HCT116 (cell line): ENCODE results near the gene USO1. TPM values are rescaled to one million over a fixed set of nuclear protein-coding genes. Genes with fewer than 3 reads are reported as not detected.

ENCODE experiments used
- ATAC-seq: fragments of 200-7000 bp; cut with Tn5 transposase; 2 replicates; pipeline ENCODE4 v1.9.1; 2020; ENCODE audit warnings: mild to moderate bottlenecking, moderate library complexity
- BruUV-seq: library from RNA; stranded (reverse); fragments of 400-500 nt; replicated peaks from 2 replicates; lab custom pipeline; 2021; lab: Mats Ljungman, UMichigan
- CTCF ChIA-PET: fragments of 300-600 bp; sonication (Branson Sonifier 250); formaldehyde crosslinking; loops from one replicate; lab custom pipeline; 2021; ENCODE audit warnings: antibody characterized with exemption; lab: Charles Lee
- POLR2A ChIA-PET: fragments of 300-600, 350-600 bp; sonication (Branson Sonifier 250); formaldehyde crosslinking; loops from one replicate; lab custom pipeline; 2021; ENCODE audit warnings: antibody characterized with exemption; lab: Charles Lee
- RAD21 ChIA-PET, 2 experiments: fragments of 300-600 bp; sonication (Branson Sonifier 250); formaldehyde crosslinking; loops; one replicate each; lab custom pipeline; 2023; ENCODE audit warnings: low total read pairs in 2 of 2; ENCODE audit not compliant: uncharacterized antibody in 2 of 2, unreplicated experiment in 2 of 2, low non-redundant PET in 1 of 2; lab: Charles Lee
- DNase-seq: peaks from one replicate; pipeline ENCODE4 v3.0.0-alpha.2; 2010; ENCODE audit warnings: low read depth, low spot score
- H2AFZ ChIP-seq: fragments of 200-600 bp; shearing (Covaris generic), sonication (generic); 2 replicates; pipeline ENCODE4 v1.6.1; 2017; ENCODE audit warnings: low read depth, mixed run types, mixed read lengths, antibody characterized with exemption, low read length; ENCODE audit not compliant: poor library complexity, severe bottlenecking
- H3K27ac ChIP-seq: 2 replicates; pipeline ENCODE4 v1.5.1; 2012; ENCODE audit warnings: low read depth, low read length
- H3K27me3 ChIP-seq: fragments of 200-600 bp; sonication (generic); 2 replicates; pipeline ENCODE4 v1.6.1; 2016; ENCODE audit warnings: mixed run types, low read length, mixed read lengths; ENCODE audit not compliant: insufficient read depth
- H3K36me3 ChIP-seq, 2 experiments: fragments of 200-500 bp in 1 of 2; fragments of 200-600 bp in 1 of 2; sonication (Bioruptor generic) in 1 of 2; sonication (generic) in 1 of 2; 2 replicates each; pipeline versions ENCODE4 v1.5.1 to v1.6.1; 2014 to 2016; ENCODE audit warnings: low read length in 2 of 2, inconsistent platforms in 1 of 2, mixed read lengths in 1 of 2, mixed run types in 1 of 2; ENCODE audit not compliant: insufficient read depth in 2 of 2, control insufficient read depth in 1 of 2
- H3K4me1 ChIP-seq, 2 experiments: fragments of 200-600 bp in 1 of 2; sonication (generic) in 1 of 2; 2 replicates each; pipeline versions ENCODE4 v1.5.1 to v1.6.1; 2012 to 2017; ENCODE audit warnings: low read length in 2 of 2, inconsistent platforms in 1 of 2, mild to moderate bottlenecking in 1 of 2, mixed read lengths in 1 of 2, mixed run types in 1 of 2, moderate library complexity in 1 of 2; ENCODE audit not compliant: insufficient read depth in 2 of 2, control insufficient read depth in 1 of 2
- H3K4me2 ChIP-seq: fragments of 200-600 bp; sonication (generic); 2 replicates; pipeline ENCODE4 v1.6.1; 2017; ENCODE audit warnings: mixed run types, low read length, mixed read lengths
- H3K4me3 ChIP-seq, 2 experiments: fragments of 200-600 bp in 1 of 2; sonication (generic) in 1 of 2; replicated peaks in 1 of 2; 2 replicates each; pipeline ENCODE4 v1.5.1; 2011 to 2016; ENCODE audit warnings: low read length in 2 of 2, control low read depth in 1 of 2, low read depth in 1 of 2, mild to moderate bottlenecking in 1 of 2, mixed read lengths in 1 of 2, mixed run types in 1 of 2
- H3K79me2 ChIP-seq: fragments of 200-600 bp; sonication (generic); 2 replicates; pipeline ENCODE4 v1.6.1; 2017; ENCODE audit warnings: mild to moderate bottlenecking, mixed run types, low read length, moderate library complexity, mixed read lengths; ENCODE audit not compliant: insufficient read depth
- H3K9ac ChIP-seq: fragments of 200-600 bp; sonication (generic); 2 replicates; pipeline ENCODE4 v1.6.1; 2016; ENCODE audit warnings: low read length, mixed read lengths
- H3K9me2 ChIP-seq: fragments of 200-600 bp; sonication (generic), shearing (Covaris generic); 2 replicates; pipeline ENCODE4 v1.6.1; 2017; ENCODE audit warnings: mixed run types, mild to moderate bottlenecking, moderate library complexity; ENCODE audit not compliant: insufficient read depth
- H3K9me3 ChIP-seq, 2 experiments: fragments of 200-500 bp in 1 of 2; fragments of 200-600 bp in 1 of 2; sonication (Bioruptor generic) in 1 of 2; sonication (generic) in 1 of 2; 2 replicates each; pipeline ENCODE4 v1.6.1; 2014 to 2017; ENCODE audit warnings: low read length in 2 of 2, mixed read lengths in 2 of 2, inconsistent platforms in 1 of 2, low read depth in 1 of 2, mild to moderate bottlenecking in 1 of 2, mixed run types in 1 of 2, moderate library complexity in 1 of 2; ENCODE audit not compliant: control insufficient read depth in 1 of 2, insufficient read depth in 1 of 2
- H4K20me1 ChIP-seq: fragments of 200-600 bp; sonication (generic), shearing (Covaris generic); 2 replicates; pipeline ENCODE4 v1.6.1; 2017; ENCODE audit warnings: mixed run types, mild to moderate bottlenecking, moderate library complexity; ENCODE audit not compliant: insufficient read depth
- ATF3 ChIP-seq: IDR thresholded peaks from 2 replicates; pipeline ENCODE4 v1.6.1; 2012
- CBX3 ChIP-seq: IDR thresholded peaks from 2 replicates; pipeline ENCODE4 v1.6.1; 2012; ENCODE audit warnings: low read depth
- CEBPB ChIP-seq: IDR thresholded peaks from 2 replicates; pipeline ENCODE4 v1.6.1; 2012; ENCODE audit warnings: low read depth
- EGR1 ChIP-seq: IDR thresholded peaks from 2 replicates; pipeline ENCODE4 v1.6.1; 2012; ENCODE audit warnings: low read depth
- ELF1 ChIP-seq: IDR thresholded peaks from 2 replicates; pipeline ENCODE4 v1.6.1; 2012; ENCODE audit warnings: low read depth, borderline replicate concordance
- EZH2phosphoT487 ChIP-seq: fragments of 200-600 bp; IDR thresholded peaks from 2 replicates; pipeline ENCODE4 v1.6.1; 2018; ENCODE audit warnings: antibody characterized with exemption, borderline replicate concordance
- FOSL1 ChIP-seq: IDR thresholded peaks from 2 replicates; pipeline ENCODE4 v1.6.1; 2012; ENCODE audit warnings: low read depth
- JUND ChIP-seq: IDR thresholded peaks from 2 replicates; pipeline ENCODE4 v1.6.1; 2012
- MAX ChIP-seq: IDR thresholded peaks from 2 replicates; pipeline ENCODE4 v1.6.1; 2012
- POLR2A ChIP-seq: IDR thresholded peaks from 2 replicates; pipeline ENCODE4 v1.7.0; 2011; ENCODE audit warnings: borderline replicate concordance; ENCODE audit not compliant: insufficient read depth, insufficient read length; ENCODE audit errors: extremely low read depth
- POLR2AphosphoS5 ChIP-seq: IDR thresholded peaks from 2 replicates; pipeline ENCODE4 v1.6.1; 2011; ENCODE audit warnings: mild to moderate bottlenecking, low read depth, low read length, moderate library complexity
- RAD21 ChIP-seq: IDR thresholded peaks from 2 replicates; pipeline ENCODE4 v1.6.1; 2012; ENCODE audit warnings: low read depth, mild to moderate bottlenecking
- REST ChIP-seq: IDR thresholded peaks from 2 replicates; pipeline ENCODE4 v1.6.1; 2012; ENCODE audit warnings: low read depth
- SIN3A ChIP-seq: IDR thresholded peaks from 2 replicates; pipeline ENCODE4 v1.6.1; 2012; ENCODE audit warnings: low read depth
- SP1 ChIP-seq: IDR thresholded peaks from 2 replicates; pipeline ENCODE4 v1.6.1; 2012; ENCODE audit warnings: low read depth
- SRF ChIP-seq: IDR thresholded peaks from 2 replicates; pipeline ENCODE4 v1.6.1; 2012; ENCODE audit warnings: low read depth
- YY1 ChIP-seq: IDR thresholded peaks from 2 replicates; pipeline ENCODE4 v1.6.1; 2011; ENCODE audit warnings: low read length, low read depth, moderate library complexity, mild to moderate bottlenecking; ENCODE audit not compliant: insufficient replicate concordance; ENCODE audit errors: extremely low read depth
- ZBTB33 ChIP-seq: IDR thresholded peaks from 2 replicates; pipeline ENCODE4 v1.6.1; 2011; ENCODE audit warnings: mild to moderate bottlenecking, low read length, moderate library complexity; ENCODE audit not compliant: insufficient replicate concordance; ENCODE audit errors: extremely low read depth
- ZNF274 ChIP-seq: fragments of 200-500 bp; sonication (Bioruptor generic); IDR thresholded peaks from 2 replicates; pipeline ENCODE4 v1.6.1; 2014; ENCODE audit warnings: mild to moderate bottlenecking, low read depth, low read length, inconsistent platforms
- intact Hi-C: fragments of 100-400 bp; cut with micrococcal nuclease; formaldehyde crosslinking; loops from 2 replicates; pipeline ENCODE4 v1.10.0; 2022
- total RNA-seq: library from RNA; stranded (reverse); gene quantifications from one replicate; pipeline ENCODE4 v1.2.1, GENCODE V29; 2021; ENCODE audit not compliant: unreplicated experiment

Gene USO1
- total RNA-seq, 1 experiment from 2014 or later: 72.7 TPM

GRCh38 chr4:75777589-75777988 lies 53.2 kb downstream of the USO1 start:
- Histone ChIP-seq H3K27ac (no peak overlapping the region), H3K9ac (no peak overlapping the region), H3K9me2 (no peaks in the 10 kb centered on the region), H3K4me3 (no peak overlapping the region), H3K4me1 (no peaks in the 10 kb centered on the region), H3K9me3 (no peaks in the 10 kb centered on the region), H3K79me2 (no peaks in the 10 kb centered on the region), H2AFZ (no peak overlapping the region), H4K20me1 (no peaks in the 10 kb centered on the region), H3K27me3 (no peaks in the 10 kb centered on the region), H3K36me3 (peaks cover 20 to 45% of the 10 kb centered on the region in 2 experiments), H3K4me2 (no peak overlapping the region)
- BruUV-seq: no TSS peak
- ATAC-seq: no peak
- intact Hi-C loops: no loop called here
- ChIA-PET CTCF (no interaction called here), RAD21 (no interaction called here), POLR2A (no interaction called here)
- TF ChIP-seq SIN3A (no peak), MAX (no peak), ELF1 (no peak), POLR2AphosphoS5 (no peak), ZNF274 (no peak), FOSL1 (no peak), SP1 (no peak), REST (no peak), YY1 (no peak), CEBPB (no peak), EZH2phosphoT487 (no peak), CBX3 (no peak), SRF (no peak), JUND (no peak), EGR1 (no peak), POLR2A (no peak), ZBTB33 (no peak), RAD21 (no peak), ATF3 (no peak)
- no peak for DNase-seq
